Osteocyte (in vitro differentiated cells): ENCODE data around the gene CELF5. TPM values are rescaled to one million over a fixed set of nuclear protein-coding genes. Genes with fewer than 3 reads are reported as not detected.

Experiments used
- DNase-seq: peaks from one replicate; pipeline ENCODE4 v3.0.0; 2021; ENCODE audit warnings: mixed read lengths; ENCODE audit not compliant: unreplicated experiment; ENCODE audit errors: extremely low spot score
- H3K27ac Mint-ChIP-seq: one replicate; pipeline ENCODE4 v1.8.0; 2021; ENCODE audit warnings: mild to moderate bottlenecking, mixed read lengths; ENCODE audit not compliant: unreplicated experiment
- H3K27me3 Mint-ChIP-seq: one replicate; pipeline ENCODE4 v1.8.0; 2021; ENCODE audit warnings: mixed read lengths; ENCODE audit not compliant: unreplicated experiment
- H3K36me3 Mint-ChIP-seq: one replicate; pipeline ENCODE4 v1.8.0; 2021; ENCODE audit warnings: mixed read lengths; ENCODE audit not compliant: unreplicated experiment
- H3K4me1 Mint-ChIP-seq: one replicate; pipeline ENCODE4 v1.8.0; 2021; ENCODE audit warnings: mixed read lengths; ENCODE audit not compliant: unreplicated experiment
- H3K4me3 Mint-ChIP-seq: one replicate; pipeline ENCODE4 v1.8.0; 2021; ENCODE audit warnings: mild to moderate bottlenecking, moderate library complexity, mixed read lengths; ENCODE audit not compliant: unreplicated experiment
- H3K9me3 Mint-ChIP-seq: one replicate; pipeline ENCODE4 v1.8.0; 2021; ENCODE audit warnings: mixed read lengths; ENCODE audit not compliant: unreplicated experiment
- CTCF ChIP-seq: fragments of 200-600 bp; sonication (generic); IDR thresholded peaks from 2 replicates; pipeline ENCODE4 v1.5.0; 2021; ENCODE audit warnings: antibody characterized with exemption, mild to moderate bottlenecking, moderate library complexity
- total RNA-seq: library from RNA; stranded (reverse); gene quantifications from 2 replicates; pipeline ENCODE4 v1.2.1, GENCODE V29; 2021

The CELF5 gene
- total RNA-seq, 1 donor from 2014 or later: 0.16 TPM

- no peaks in the 10 kb centered on the region for H3K36me3 Mint-ChIP-seq
- DNase-seq: no peak
- no peaks in the 10 kb centered on the region for H3K4me1 Mint-ChIP-seq
- peaks cover 34% of the 10 kb centered on the region for H3K27me3 Mint-ChIP-seq
- no peaks in the 10 kb centered on the region for H3K9me3 Mint-ChIP-seq
- no peak for TF ChIP-seq CTCF
- no peak overlapping the region for H3K4me3 Mint-ChIP-seq
- H3K27ac Mint-ChIP-seq: no peak overlapping the region
Observed at GRCh38 chr19:3313199-3313575, 88.7 kb downstream of the CELF5 start.

DNA sequence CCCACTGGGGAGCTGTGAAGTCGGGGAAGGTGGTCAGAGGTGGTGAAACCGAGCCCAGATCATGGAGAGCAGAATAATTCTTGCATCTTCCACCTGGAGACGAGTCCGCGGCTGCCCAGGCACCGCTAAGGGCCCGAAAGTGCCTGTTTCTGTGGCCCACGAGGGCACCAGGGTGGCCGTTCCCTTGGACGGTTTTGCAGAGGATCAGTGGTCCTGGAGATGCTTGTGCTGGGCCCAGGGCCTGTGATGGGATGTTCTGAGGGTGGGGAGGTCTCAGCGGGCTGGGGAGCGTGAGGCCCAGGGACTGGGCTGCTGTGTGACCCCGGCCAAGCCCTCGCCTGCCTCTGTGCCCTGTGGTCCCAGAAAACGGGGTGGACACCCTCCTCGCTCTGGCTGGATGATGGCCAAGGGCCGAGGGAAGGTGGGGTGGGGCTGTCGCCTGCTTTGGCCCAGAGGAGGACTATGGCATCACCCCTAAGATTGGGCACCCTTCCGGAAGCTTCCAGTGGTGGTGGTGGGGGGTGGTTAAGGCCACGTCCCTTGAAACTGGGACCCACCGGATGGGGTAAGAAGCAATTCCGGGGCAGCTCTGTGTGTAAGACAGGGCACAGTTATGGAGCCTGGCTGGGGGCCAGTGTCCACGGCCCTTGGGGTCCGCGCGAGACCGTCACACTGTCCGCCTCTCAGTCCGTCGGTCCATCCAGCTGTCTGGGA is 90.7 kb downstream of the CELF5 start:
- Mint-ChIP-seq H3K4me3 (no peak overlapping the region), H3K27me3 (peaks cover 24% of the 10 kb centered on the region), H3K36me3 (no peaks in the 10 kb centered on the region), H3K9me3 (no peaks in the 10 kb centered on the region), H3K4me1 (no peaks in the 10 kb centered on the region), H3K27ac (no peak overlapping the region)
- no peak for DNase-seq
- TF ChIP-seq CTCF: no peak

- Mint-ChIP-seq H3K27ac (no peak overlapping the region), H3K4me1 (no peaks in the 10 kb centered on the region), H3K27me3 (peaks cover 20% of the 10 kb centered on the region), H3K36me3 (no peaks in the 10 kb centered on the region), H3K4me3 (no peak overlapping the region), H3K9me3 (no peaks in the 10 kb centered on the region)
- DNase-seq: no peak
- TF ChIP-seq CTCF: no peak
Observed at GRCh38 chr19:3315676-3315973, 91.2 kb downstream of the CELF5 start.

DNA sequence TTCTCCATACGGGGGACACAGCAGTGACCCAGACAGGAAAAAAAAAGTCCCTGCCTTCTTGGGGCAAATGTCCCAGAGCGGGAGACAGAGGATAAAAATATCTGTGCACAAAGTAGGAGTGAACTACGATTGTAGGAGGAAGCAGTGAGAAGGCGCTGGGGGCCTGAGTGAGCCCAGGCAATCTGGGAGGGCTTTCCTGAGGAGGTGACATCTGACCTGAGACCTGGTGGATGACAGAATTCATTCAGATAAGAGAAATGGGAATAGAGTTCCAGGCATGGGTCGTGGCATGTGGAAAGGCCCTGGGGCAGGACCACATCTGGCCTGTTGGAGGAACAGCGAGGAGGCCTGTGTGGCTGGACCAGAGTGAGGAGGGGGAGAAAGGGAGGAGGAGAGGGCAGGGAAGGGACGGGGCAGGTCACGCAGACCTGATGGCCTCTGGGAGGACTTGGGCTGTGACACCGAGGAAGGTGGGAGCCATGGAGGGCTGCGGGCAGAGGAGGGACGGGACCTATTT is 91.7 kb downstream of the CELF5 start:
- TF ChIP-seq CTCF: no peak
- Mint-ChIP-seq H3K36me3 (no peaks in the 10 kb centered on the region), H3K27me3 (peaks cover 18% of the 10 kb centered on the region), H3K4me1 (no peaks in the 10 kb centered on the region), H3K27ac (no peak overlapping the region), H3K4me3 (no peak overlapping the region), H3K9me3 (no peaks in the 10 kb centered on the region)
- no peak for DNase-seq

GRCh38 chr19:3316659-3317207 is 92.3 kb downstream of the CELF5 start:
- Mint-ChIP-seq H3K27me3 (peaks cover 16% of the 10 kb centered on the region), H3K27ac (no peak overlapping the region), H3K36me3 (no peaks in the 10 kb centered on the region), H3K4me3 (no peak overlapping the region), H3K9me3 (no peaks in the 10 kb centered on the region), H3K4me1 (no peaks in the 10 kb centered on the region)
- DNase-seq: no peak
- no peak for TF ChIP-seq CTCF
